Measurements from ENCODE around the gene FAT4.

Gene FAT4

DNA sequence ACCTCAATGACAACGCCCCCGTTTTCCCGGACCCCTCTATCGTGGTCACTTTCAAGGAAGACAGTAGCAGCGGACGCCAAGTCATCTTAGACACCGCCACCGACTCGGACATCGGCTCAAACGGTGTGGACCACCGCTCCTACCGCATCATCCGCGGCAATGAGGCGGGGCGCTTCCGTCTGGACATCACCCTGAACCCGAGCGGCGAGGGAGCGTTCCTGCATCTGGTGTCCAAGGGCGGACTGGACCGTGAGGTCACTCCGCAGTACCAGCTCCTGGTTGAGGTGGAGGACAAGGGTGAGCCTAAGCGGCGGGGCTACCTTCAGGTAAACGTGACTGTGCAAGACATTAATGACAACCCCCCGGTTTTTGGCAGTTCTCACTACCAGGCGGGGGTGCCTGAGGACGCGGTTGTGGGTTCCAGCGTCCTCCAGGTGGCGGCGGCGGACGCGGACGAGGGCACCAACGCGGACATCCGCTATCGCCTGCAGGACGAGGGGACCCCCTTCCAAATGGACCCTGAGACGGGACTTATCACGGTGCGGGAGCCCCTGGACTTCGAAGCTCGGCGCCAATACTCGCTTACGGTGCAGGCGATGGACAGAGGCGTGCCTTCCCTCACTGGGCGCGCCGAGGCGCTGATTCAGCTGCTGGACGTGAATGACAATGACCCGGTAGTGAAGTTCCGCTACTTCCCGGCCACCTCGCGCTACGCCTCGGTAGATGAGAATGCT, 2.2 kb downstream of the FAT4 start:
- peak; percentile 62 for DNase-seq (ENCODE audit: low read depth)

- peak; percentile 79 for DNase-seq (ENCODE audit: low read depth)
Measured at GRCh38 chr4:125317525-125317877, 2.7 kb downstream of the FAT4 start.

GRCh38 chr4:125319311-125319710, 4.6 kb downstream of the FAT4 start:
- no peak for DNase-seq (ENCODE audit: low read depth)

DNA sequence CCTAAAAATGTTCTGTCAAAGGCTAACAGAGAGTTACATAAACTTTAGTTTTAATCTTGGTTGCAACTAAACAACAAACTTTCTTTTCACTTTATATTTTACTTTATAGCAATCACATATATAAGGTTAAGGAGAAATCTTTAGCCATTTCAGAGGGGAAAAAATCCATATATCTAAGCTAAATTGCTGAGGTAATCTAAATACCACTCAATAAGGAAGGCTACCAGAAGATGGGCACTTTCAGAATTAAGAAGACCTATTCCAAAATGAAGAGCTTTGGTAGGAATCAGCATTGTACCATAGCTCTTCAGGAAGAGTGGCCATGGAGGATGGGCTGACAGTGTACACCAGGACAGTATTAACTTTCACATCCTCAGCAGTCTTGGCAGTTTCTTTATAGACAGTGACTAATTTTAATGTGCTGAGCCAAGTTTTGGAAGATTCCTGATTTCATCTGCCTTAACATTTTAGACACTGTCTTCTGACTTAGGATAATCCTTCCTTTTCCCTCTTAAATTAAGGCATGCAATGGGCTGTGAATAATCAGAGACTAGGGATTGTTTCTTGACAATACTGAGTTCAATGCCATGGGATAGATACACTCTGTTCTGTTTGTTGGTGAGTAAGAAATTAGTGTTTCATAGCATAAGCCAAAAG, 7.1 kb downstream of the FAT4 start:
- peak; percentile 48 for DNase-seq (ENCODE audit: low read depth)

GRCh38 chr4:125322366-125322730, 7.6 kb downstream of the FAT4 start:
- DNase-seq (ENCODE audit: low read depth), result peak; percentile 36

GRCh38 chr4:125323654-125324053, 8.9 kb downstream of the FAT4 start:
- peak; percentile 78 for DNase-seq (ENCODE audit: low read depth)

- no peak for DNase-seq (ENCODE audit: low read depth)
Measured at GRCh38 chr4:125325733-125326132, 11.0 kb downstream of the FAT4 start.

DNA sequence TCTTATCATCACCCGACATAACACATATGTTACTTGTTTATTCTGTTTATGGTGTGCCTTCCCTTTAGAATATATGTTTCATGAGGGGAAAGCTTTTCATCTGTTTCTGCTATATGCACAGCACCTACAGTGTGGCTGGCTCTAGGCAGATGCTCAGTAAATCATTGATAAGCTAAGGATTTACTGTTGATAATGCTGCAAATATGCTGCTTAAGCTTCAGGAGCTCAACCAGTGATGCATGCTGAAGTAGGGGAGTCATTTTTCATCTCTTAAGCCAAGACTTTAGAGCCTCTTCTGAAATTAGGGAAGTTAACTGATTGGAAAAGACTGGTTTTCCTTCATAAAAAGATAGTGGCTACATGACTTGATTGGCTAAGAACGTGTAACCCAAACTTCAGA, 16.4 kb downstream of the FAT4 start:
- DNase-seq (ENCODE audit: low read depth), result no peak

GRCh38 chr4:125334926-125335325, 20.2 kb downstream of the FAT4 start:
- DNase-seq (ENCODE audit: low read depth), result no peak

DNA sequence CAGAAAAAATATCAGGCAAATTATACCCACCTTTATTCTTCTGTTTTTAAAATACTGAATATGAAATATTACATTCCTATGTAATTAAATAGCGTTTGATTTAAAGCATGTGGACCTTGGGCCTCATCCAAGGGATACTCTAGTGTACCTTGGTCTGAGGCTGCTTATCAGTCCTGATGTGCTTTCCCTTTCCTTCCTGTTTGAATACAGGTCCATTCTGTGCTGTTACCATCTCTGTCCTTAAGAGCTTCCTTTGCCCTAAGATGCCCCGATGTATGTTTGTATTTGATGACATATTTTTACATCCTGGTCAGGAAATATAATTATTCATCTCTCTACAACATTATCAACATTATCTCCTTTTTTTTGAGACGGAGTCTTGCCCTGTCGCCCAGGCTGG, 24.1 kb downstream of the FAT4 start:
- no peak for DNase-seq (ENCODE audit: low read depth)

GRCh38 chr4:125344198-125344597, 29.4 kb downstream of the FAT4 start:
- DNase-seq (ENCODE audit: low read depth), result no peak

DNA sequence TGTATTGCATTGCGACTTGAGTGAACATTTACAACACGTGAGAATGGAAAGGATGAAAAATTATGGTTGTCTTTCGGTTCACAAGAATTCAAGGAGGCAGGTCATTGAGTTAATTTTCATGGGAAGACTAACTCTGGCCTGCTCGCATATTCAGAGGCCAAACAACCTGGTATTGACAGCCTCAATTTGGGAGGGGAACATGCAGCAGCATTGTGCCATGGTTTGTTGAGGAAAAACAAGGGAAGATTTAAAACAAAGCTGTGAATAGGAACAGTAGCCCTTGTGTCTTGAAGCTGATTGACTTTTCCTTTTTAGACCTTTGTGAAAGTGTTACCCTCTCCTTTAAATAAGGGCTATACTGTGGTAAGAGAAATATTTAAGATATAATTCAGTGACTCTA, 31.9 kb downstream of the FAT4 start:
- no peak for DNase-seq (ENCODE audit: low read depth)

DNA sequence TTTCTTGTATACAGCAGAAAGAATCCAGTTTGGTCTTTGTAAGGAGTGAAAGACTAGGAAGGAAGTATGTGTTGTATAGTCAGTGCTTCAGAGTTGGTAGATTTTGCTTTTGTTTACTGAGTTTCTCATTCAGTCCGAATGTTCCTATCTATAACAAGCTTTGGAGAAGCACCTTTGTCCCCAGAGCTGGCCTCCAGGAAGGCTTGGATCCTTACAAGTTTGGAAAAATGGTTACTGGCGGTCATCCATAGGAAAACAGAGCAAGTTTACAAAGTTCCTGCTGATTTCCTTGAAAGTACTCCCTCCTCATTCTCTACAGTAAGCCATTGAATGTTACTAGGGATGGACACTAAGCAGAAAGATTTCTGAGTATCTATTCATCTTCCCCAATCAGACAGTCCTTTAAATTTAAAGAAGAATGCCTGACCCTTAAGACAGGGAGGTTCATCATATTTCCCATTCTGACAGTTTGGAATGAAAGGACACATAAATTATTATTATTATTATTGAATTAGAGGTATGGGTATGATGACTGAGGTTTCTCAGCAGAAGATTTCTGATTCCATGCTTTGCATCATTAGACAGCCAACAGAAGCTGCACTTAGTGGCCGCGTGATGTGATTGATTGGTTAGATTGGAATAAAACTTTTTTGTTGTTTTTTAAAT, 35.8 kb downstream of the FAT4 start:
- DNase-seq (ENCODE audit: low read depth), result no peak

DNA sequence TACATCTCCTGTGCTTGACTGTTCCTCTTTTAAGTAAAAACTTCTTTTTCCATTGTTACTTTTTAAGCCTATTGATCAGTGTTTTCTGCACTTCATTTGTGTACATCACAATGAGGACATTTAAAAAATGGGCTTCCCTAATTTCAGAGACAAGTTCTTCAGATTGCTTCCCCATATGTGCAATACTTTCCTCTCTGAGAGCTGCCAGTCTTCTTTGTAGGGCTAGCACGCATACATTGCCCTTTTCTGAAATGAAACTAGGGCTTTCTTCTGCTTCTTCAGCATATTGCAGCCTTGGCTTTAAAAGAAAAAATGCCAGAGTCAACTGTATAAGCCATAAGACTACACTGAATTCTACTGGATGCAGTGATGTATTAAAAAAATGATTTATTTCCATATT, 37.8 kb downstream of the FAT4 start:
- no peak for DNase-seq (ENCODE audit: low read depth)

- DNase-seq (ENCODE audit: low read depth), result no peak
Measured at GRCh38 chr4:125353131-125353530, 38.4 kb downstream of the FAT4 start.

- DNase-seq (ENCODE audit: low read depth), result no peak
Measured at GRCh38 chr4:125355791-125356190, 41.0 kb downstream of the FAT4 start.

GRCh38 chr4:125357675-125358074, 42.9 kb downstream of the FAT4 start:
- no peak for DNase-seq (ENCODE audit: low read depth)

DNA sequence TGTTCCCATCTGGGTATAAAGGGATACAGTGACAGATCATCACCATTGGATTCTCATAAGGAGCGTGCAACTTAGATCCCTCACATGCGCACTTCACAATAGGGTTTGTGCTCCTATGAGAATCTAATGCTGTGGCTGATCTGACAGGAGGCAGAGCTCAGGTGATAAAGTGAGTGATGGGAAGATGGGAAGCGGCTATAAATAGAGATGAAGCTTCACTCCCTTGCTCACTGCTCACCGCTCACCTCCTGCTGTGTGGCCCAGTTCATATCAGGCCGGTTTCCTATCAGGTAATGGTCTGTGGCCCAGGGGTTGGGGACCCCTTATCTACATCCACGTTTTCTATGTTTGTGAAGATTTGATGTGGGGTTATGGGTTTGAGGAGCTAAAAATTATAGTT, 43.7 kb downstream of the FAT4 start:
- DNase-seq (ENCODE audit: low read depth), result no peak

DNA sequence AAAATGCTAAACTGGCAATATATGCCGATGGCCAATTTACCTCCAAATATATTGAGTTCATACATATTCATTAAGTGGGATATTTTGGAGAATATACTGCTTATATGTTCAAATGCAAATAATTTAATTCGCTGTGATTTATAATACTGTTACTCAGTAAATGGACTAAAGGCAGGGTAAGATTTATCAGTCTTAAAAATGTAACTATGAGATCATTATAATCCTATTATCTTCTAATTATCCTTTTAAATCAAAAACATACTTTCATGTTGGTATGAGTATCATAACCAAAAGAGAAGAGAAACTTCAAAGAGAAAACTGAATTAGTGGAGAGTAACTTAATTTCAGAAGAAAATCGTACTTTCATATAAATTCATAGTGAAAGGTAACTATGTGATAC, 44.6 kb downstream of the FAT4 start:
- no peak for DNase-seq (ENCODE audit: low read depth)

DNA sequence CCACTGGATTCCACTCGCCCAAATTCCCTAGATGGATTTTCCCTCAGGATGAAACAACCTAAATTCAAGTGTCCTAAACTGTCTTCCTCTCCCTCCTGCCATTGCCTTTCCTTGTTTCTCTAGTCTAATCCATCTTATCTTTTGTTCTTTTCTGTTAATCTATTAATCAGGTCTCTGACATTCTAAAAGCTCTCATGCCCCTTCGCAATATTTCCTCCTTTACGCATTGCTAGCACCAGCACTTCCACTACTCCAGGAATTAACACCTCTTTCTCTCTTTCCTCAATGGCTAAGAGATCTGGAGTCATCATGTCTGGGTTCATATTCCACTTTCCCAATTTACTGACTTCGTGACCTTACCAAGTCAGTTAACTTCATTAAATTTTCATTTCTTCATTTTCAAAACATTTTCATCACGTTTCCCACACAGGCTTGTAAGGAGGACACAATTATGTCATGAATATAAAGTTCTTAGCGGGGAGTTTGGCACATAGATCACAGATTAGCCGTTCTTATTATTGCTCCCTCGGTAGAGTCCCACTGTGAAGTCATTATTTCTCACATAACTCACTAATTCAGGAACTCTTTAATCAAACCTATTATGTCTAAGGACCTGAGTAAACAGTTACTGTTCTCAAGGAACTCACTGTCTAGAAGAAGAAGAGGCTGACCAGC, 45.3 kb downstream of the FAT4 start:
- DNase-seq (ENCODE audit: low read depth), result no peak

DNA sequence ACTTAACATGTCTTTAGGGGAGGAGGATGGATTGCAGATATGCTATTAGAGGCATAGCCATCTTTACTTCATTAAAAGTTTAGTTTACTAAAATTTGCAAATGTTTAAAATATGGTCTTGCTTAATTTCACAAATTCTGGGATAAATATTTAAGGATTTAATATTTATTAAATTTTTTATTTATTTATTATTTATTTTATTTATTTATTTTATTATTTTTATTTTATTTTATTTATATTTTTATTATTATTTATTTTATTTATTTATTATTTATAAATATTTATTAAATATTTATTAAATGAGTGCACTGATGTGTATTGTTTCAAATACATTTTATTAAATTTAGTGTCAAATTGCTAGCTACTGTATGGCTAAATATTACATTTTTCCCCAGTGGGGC, 46.0 kb downstream of the FAT4 start:
- no peak for DNase-seq (ENCODE audit: low read depth)
